B cell (primary cell): Measurements from ENCODE around the gene CTNNA3. TPM values are rescaled to one million over a fixed set of nuclear protein-coding genes. Genes with fewer than 3 reads are reported as not detected.

Experiments
- ATAC-seq: fragments of 200-7000 bp; cut with Tn5 transposase; one replicate; pipeline ENCODE4 v1.10.0; 2021; ENCODE audit warnings: low read depth, mild to moderate bottlenecking, moderate number of reproducible peaks, moderate library complexity
- CTCF ChIA-PET: fragments of 350-600 bp; sonication (Branson Sonifier 250); formaldehyde crosslinking; loops from one replicate; lab custom pipeline; 2021; ENCODE audit warnings: antibody characterized with exemption, inconsistent platforms; lab: Charles Lee
- POLR2A ChIA-PET: fragments of 350-600 bp; sonication (Branson Sonifier 250); formaldehyde crosslinking; loops from one replicate; lab custom pipeline; 2021; ENCODE audit warnings: antibody characterized with exemption; lab: Charles Lee
- DNase-seq: peaks from one replicate; pipeline ENCODE4 v3.0.0; 2013
- H2AFZ ChIP-seq: 2 replicates; pipeline ENCODE4 v1.6.1; 2012; ENCODE audit warnings: mild to moderate bottlenecking, low read depth, low read length; ENCODE audit not compliant: insufficient read depth, poor library complexity, severe bottlenecking
- H3K27ac ChIP-seq, 2 donors: 1 replicate in 1 of 2; 2 replicates in 1 of 2; pipeline ENCODE4 v1.5.1; 2012 to 2013; ENCODE audit warnings: low read length in 2 of 2, mild to moderate bottlenecking in 2 of 2, moderate library complexity in 1 of 2
- H3K27me3 ChIP-seq, 4 experiments: fragments of 200-600 bp in 1 of 4; sonication (generic) in 1 of 4; replicated peaks in 1 of 4; 1 replicate in 2 of 4; 2 replicates in 2 of 4; pipeline versions ENCODE4 v1.6.1 to v1.7.0; 2013 to 2016; ENCODE audit warnings: low read length in 3 of 4, mild to moderate bottlenecking in 2 of 4, mixed read lengths in 1 of 4, moderate library complexity in 1 of 4; ENCODE audit not compliant: insufficient read depth in 4 of 4, control insufficient read depth in 3 of 4; ENCODE audit errors: control extremely low read depth in 1 of 4
- H3K36me3 ChIP-seq, 2 experiments: replicated peaks in 1 of 2; 1 replicate in 1 of 2; 2 replicates in 1 of 2; pipeline versions ENCODE4 v1.6.1 to v1.7.1; 2013; ENCODE audit warnings: low read length in 1 of 2; ENCODE audit not compliant: insufficient read depth in 2 of 2, control insufficient read depth in 1 of 2; ENCODE audit errors: control extremely low read depth in 1 of 2, extremely low read depth in 1 of 2
- H3K4me1 ChIP-seq, 2 donors: fragments of 200-600 bp in 1 of 2; sonication (generic) in 1 of 2; 1 replicate in 1 of 2; 2 replicates in 1 of 2; pipeline versions ENCODE4 v1.5.1 to v1.6.1; 2013 to 2017; ENCODE audit warnings: low read length in 2 of 2; ENCODE audit not compliant: control insufficient read depth in 2 of 2, insufficient read depth in 2 of 2
- H3K4me2 ChIP-seq: replicated peaks from 2 replicates; pipeline ENCODE3; 2012; ENCODE audit warnings: mild to moderate bottlenecking, low read depth, low read length; ENCODE audit not compliant: poor library complexity, severe bottlenecking
- H3K4me3 ChIP-seq, 5 experiments: fragments of 200-600 bp in 1 of 5; sonication (generic) in 1 of 5; 1 replicate in 3 of 5; 2 replicates in 2 of 5; pipeline versions ENCODE4 v1.5.1 to v1.7.0; 2011 to 2016; ENCODE audit warnings: low read length in 4 of 5, mild to moderate bottlenecking in 4 of 5, low read depth in 2 of 5, control low read depth in 1 of 5, moderate library complexity in 1 of 5; ENCODE audit not compliant: insufficient read depth in 1 of 5; ENCODE audit errors: control extremely low read depth in 1 of 5, extremely low read depth in 1 of 5
- H3K79me2 ChIP-seq: fragments of 200-600 bp; sonication (generic); one replicate; pipeline ENCODE4 v1.6.0; 2016; ENCODE audit warnings: low read length; ENCODE audit not compliant: control insufficient read depth, insufficient read depth
- H3K9ac ChIP-seq: fragments of 200-600 bp; sonication (generic); 2 replicates; pipeline ENCODE4 v1.6.1; 2017; ENCODE audit warnings: mild to moderate bottlenecking, low read length, moderate library complexity
- H3K9me3 ChIP-seq, 3 donors: one replicate each; pipeline versions ENCODE4 v1.6.1 to v1.7.1; 2013; ENCODE audit warnings: low read length in 2 of 3; ENCODE audit not compliant: control insufficient read depth in 2 of 3, insufficient read depth in 1 of 3; ENCODE audit errors: control extremely low read depth in 1 of 3
- H4K20me1 ChIP-seq: 2 replicates; pipeline ENCODE4 v1.6.0; 2012; ENCODE audit warnings: mild to moderate bottlenecking, low read length; ENCODE audit not compliant: insufficient read depth, control insufficient read depth, poor library complexity, severe bottlenecking
- H3K27ac Mint-ChIP-seq: one replicate; pipeline ENCODE4 v1.8.0; 2021; ENCODE audit warnings: mixed read lengths
- H3K27me3 Mint-ChIP-seq: one replicate; pipeline ENCODE4 v1.8.0; 2021; ENCODE audit warnings: mixed read lengths
- H3K4me1 Mint-ChIP-seq: one replicate; pipeline ENCODE4 v1.8.0; 2021; ENCODE audit warnings: mixed read lengths
- H3K4me3 Mint-ChIP-seq: one replicate; pipeline ENCODE4 v1.8.0; 2021; ENCODE audit warnings: mixed read lengths
- H3K9me3 Mint-ChIP-seq: one replicate; pipeline ENCODE4 v1.8.0; 2022; ENCODE audit warnings: mixed read lengths; ENCODE audit not compliant: insufficient read depth
- CTCF ChIP-seq: fragments of 200-600 bp; IDR thresholded peaks from one replicate; pipeline ENCODE4 v1.8.0; 2022; ENCODE audit warnings: antibody characterized with exemption, mild to moderate bottlenecking
- EZH2 ChIP-seq: IDR thresholded peaks from 2 replicates; pipeline ENCODE4 v1.6.1; 2012; ENCODE audit warnings: borderline replicate concordance, low read depth, mild to moderate bottlenecking, moderate library complexity, low read length; ENCODE audit not compliant: insufficient read depth, poor library complexity, severe bottlenecking
- WGBS: methylation state at CpG from one replicate; pipeline ENCODE4 v1.1.5; 2013; ENCODE audit warnings: missing lambda C conversion rate; ENCODE audit not compliant: insufficient coverage; 5-methylcytosine and 5-hydroxymethylcytosine counted together
- intact Hi-C: fragments of 100-400 bp; cut with micrococcal nuclease; formaldehyde crosslinking; loops from one replicate; pipeline ENCODE4 v1.10.0; 2022
- polyA plus RNA-seq: library from polyadenylated mRNA; depleted of rRNA; stranded (reverse); fragments of >200 nt; gene quantifications from 2 replicates; pipeline ENCODE4 v1.2.3, GENCODE V29; 2012
- total RNA-seq, 2 donors: library from RNA; stranded (reverse); fragments of 120-200 nt in 1 of 2; gene quantifications; 1 replicate in 1 of 2; 2 replicates in 1 of 2; pipeline versions ENCODE4 v1.2.3 to v1.2.4, GENCODE V29; 2013 to 2022

The CTNNA3 gene
- total and polyA plus RNA-seq, 2 donors (not counting 1 experiment from before 2014, with no cell fraction given): 0.01 TPM; not detected in 1

- Histone ChIP-seq H4K20me1 (no peaks in the 10 kb centered on the region), H3K36me3 (no peaks in the 10 kb centered on the region), H3K4me1 (no peaks in the 10 kb centered on the region), H3K27me3 (no peaks in the 10 kb centered on the region), H3K27ac (no peak overlapping the region), H2AFZ (no peak overlapping the region), H3K9me3 (peaks cover 0 to 4% (median 0%) of the 10 kb centered on the region in 3 donors), H3K79me2 (no peaks in the 10 kb centered on the region), H3K9ac (no peak overlapping the region), H3K4me3 (no peak overlapping the region), H3K4me2 (no peak overlapping the region)
- no peaks in the 10 kb centered on the region for H3K27me3 Mint-ChIP-seq
- ChIA-PET CTCF (no interaction called here), POLR2A (no interaction called here)
- H3K4me3 Mint-ChIP-seq: no peak overlapping the region
- intact Hi-C loops: no loop called here
- H3K9me3 Mint-ChIP-seq: no peaks in the 10 kb centered on the region
- ATAC-seq (no peak), DNase-seq (no peak)
- H3K4me1 Mint-ChIP-seq: no peaks in the 10 kb centered on the region
- TF ChIP-seq EZH2 (no peak), CTCF (no peak)
- WGBS: 100% methylated on average over 1 of the region's 2 CpGs
- H3K27ac Mint-ChIP-seq: no peak overlapping the region
Observed at GRCh38 chr10:66572700-66573099, 1123.3 kb downstream of the CTNNA3 start.

- Mint-ChIP-seq H3K27ac (no peak overlapping the region), H3K4me3 (no peak overlapping the region), H3K27me3 (no peaks in the 10 kb centered on the region), H3K9me3 (peaks cover 3% of the 10 kb centered on the region), H3K4me1 (no peaks in the 10 kb centered on the region)
- no peak for TF ChIP-seq CTCF
- TF ChIP-seq EZH2: no peak
- Histone ChIP-seq H2AFZ (no peak overlapping the region), H3K79me2 (no peaks in the 10 kb centered on the region), H3K4me1 (no peaks in the 10 kb centered on the region), H3K9ac (no peak overlapping the region), H3K36me3 (no peaks in the 10 kb centered on the region), H3K9me3 (peaks cover 0 to 7% (median 0%) of the 10 kb centered on the region in 3 donors), H4K20me1 (no peaks in the 10 kb centered on the region), H3K27ac (no peak overlapping the region), H3K27me3 (no peaks in the 10 kb centered on the region), H3K4me3 (no peak overlapping the region), H3K4me2 (no peak overlapping the region)
- POLR2A ChIA-PET: no interaction called here
- intact Hi-C loops: no loop called here
- CTCF ChIA-PET: no interaction called here
- no peak for ATAC-seq
- no peak for DNase-seq
- WGBS: 44% methylated on average over 3 of the region's 4 CpGs
Observed at GRCh38 chr10:66565999-66566398, 1130.0 kb downstream of the CTNNA3 start.
